ENCODE results near the gene SURF6.

Gene SURF6

GRCh38 chr9:133333011-133333410 is 3.0 kb downstream of the SURF6 start:
- Histone ChIP-seq H3K36me3 (ENCODE audit: control insufficient read depth, low read length) (peaks cover 56% of the 10 kb centered on the region), H3K9me2 (replicated peaks; ENCODE audit: control insufficient read depth, low read length) (no peaks in the 10 kb centered on the region), H3K4me3 (ENCODE audit: low read length) (no peak overlapping the region), H3K4me1 (ENCODE audit: control insufficient read depth, low read length) (peaks cover 23% of the 10 kb centered on the region), H3K9me3 (ENCODE audit: control insufficient read depth, insufficient read depth, low read length) (no peaks in the 10 kb centered on the region), H3K27me3 (ENCODE audit: control insufficient read depth, low read length) (no peaks in the 10 kb centered on the region), H3F3A (ENCODE audit: control insufficient read depth, insufficient read depth) (peaks cover 7% of the 10 kb centered on the region), H4K20me1 (ENCODE audit: control insufficient read depth, insufficient read depth, low read depth, low read length) (peaks cover 15% of the 10 kb centered on the region), H3K79me2 (ENCODE audit: control insufficient read depth, low read length) (peaks cover 37% of the 10 kb centered on the region), H3K4me2 (ENCODE audit: low read length) (no peak overlapping the region), H3K27ac (ENCODE audit: low read depth, low read length) (no peak overlapping the region)
- TF ChIP-seq EZH2phosphoT487 (IDR thresholded peaks at IDR 0.05; ENCODE audit: borderline replicate concordance, low read length) (no peak), CTCF (IDR thresholded peaks at IDR 0.05; ENCODE audit: low read depth, low read length, poor library complexity, severe bottlenecking) (no peak)

GRCh38 chr9:133332381-133332730 is 3.6 kb downstream of the SURF6 start:
- Histone ChIP-seq H3K4me3 (ENCODE audit: low read length) (no peak overlapping the region), H4K20me1 (ENCODE audit: control insufficient read depth, insufficient read depth, low read depth, low read length) (peaks cover 15% of the 10 kb centered on the region), H3K27me3 (ENCODE audit: control insufficient read depth, low read length) (no peaks in the 10 kb centered on the region), H3K36me3 (ENCODE audit: control insufficient read depth, low read length) (peaks cover 56% of the 10 kb centered on the region), H3K9me2 (replicated peaks; ENCODE audit: control insufficient read depth, low read length) (no peaks in the 10 kb centered on the region), H3F3A (ENCODE audit: control insufficient read depth, insufficient read depth) (peaks cover 13% of the 10 kb centered on the region), H3K27ac (ENCODE audit: low read depth, low read length) (no peak overlapping the region), H3K9me3 (ENCODE audit: control insufficient read depth, insufficient read depth, low read length) (no peaks in the 10 kb centered on the region), H3K4me2 (ENCODE audit: low read length) (no peak overlapping the region), H3K4me1 (ENCODE audit: control insufficient read depth, low read length) (peaks cover 23% of the 10 kb centered on the region), H3K79me2 (ENCODE audit: control insufficient read depth, low read length) (peaks cover 37% of the 10 kb centered on the region)
- no peak for TF ChIP-seq EZH2phosphoT487 (IDR thresholded peaks at IDR 0.05; ENCODE audit: borderline replicate concordance, low read length)
- no peak for TF ChIP-seq CTCF (IDR thresholded peaks at IDR 0.05; ENCODE audit: low read depth, low read length, poor library complexity, severe bottlenecking)

GRCh38 chr9:133331641-133332380 is 4.2 kb downstream of the SURF6 start:
- Histone ChIP-seq H3K79me2 (ENCODE audit: control insufficient read depth, low read length) (peaks cover 37% of the 10 kb centered on the region), H3K4me2 (ENCODE audit: low read length) (no peak overlapping the region), H3K27ac (ENCODE audit: low read depth, low read length) (no peak overlapping the region), H3K27me3 (ENCODE audit: control insufficient read depth, low read length) (no peaks in the 10 kb centered on the region), H3K4me1 (ENCODE audit: control insufficient read depth, low read length) (peaks cover 19% of the 10 kb centered on the region), H3K4me3 (ENCODE audit: low read length) (no peak overlapping the region), H3K9me3 (ENCODE audit: control insufficient read depth, insufficient read depth, low read length) (no peaks in the 10 kb centered on the region), H3F3A (ENCODE audit: control insufficient read depth, insufficient read depth) (peaks cover 11% of the 10 kb centered on the region; the same call in 1 of the 2 replicates), H3K36me3 (ENCODE audit: control insufficient read depth, low read length) (peaks cover 56% of the 10 kb centered on the region), H3K9me2 (replicated peaks; ENCODE audit: control insufficient read depth, low read length) (no peaks in the 10 kb centered on the region), H4K20me1 (ENCODE audit: control insufficient read depth, insufficient read depth, low read depth, low read length) (peaks cover 15% of the 10 kb centered on the region)
- TF ChIP-seq EZH2phosphoT487 (IDR thresholded peaks at IDR 0.05; ENCODE audit: borderline replicate concordance, low read length) (no peak), CTCF (IDR thresholded peaks at IDR 0.05; ENCODE audit: low read depth, low read length, poor library complexity, severe bottlenecking) (no peak)
